ENCODE results near the gene ZNF83.

Gene ZNF83

DNA sequence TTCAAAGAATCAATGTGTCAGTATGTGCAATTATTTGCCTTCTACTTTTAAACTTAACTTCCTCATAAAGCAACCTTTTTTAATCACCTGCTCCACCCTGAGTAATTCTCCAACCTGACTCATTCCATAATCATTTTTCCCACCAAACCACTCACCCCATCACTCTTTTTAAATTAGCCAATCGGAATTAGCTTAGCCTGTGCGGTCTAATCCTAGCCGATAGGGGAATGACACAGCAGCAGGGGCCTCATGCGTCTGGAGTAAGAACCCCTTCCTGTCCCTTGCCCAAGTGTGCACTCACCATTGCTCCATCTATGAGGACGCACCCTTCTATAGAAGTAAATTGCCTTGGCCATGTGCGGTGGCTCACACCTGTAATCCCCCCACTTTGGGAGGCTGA is 27.4 kb upstream of the ZNF83 start:
- H3K27me3 ChIP-seq (ENCODE audit: insufficient read depth, low read length): no peaks in the 10 kb centered on the region
- peaks cover 6% of the 10 kb centered on the region; the same call in 1 of the 2 replicates for H3K36me3 ChIP-seq (ENCODE audit: insufficient read depth, low read length)
- H3K4me1 ChIP-seq (ENCODE audit: control insufficient read depth, insufficient read depth, low read length, unreplicated experiment): peaks cover 4% of the 10 kb centered on the region
- no peak overlapping the region for H3K4me3 ChIP-seq (ENCODE audit: low read depth, low read length)
- H2AFZ ChIP-seq (ENCODE audit: low read length, unreplicated experiment): no peak overlapping the region
- peaks cover 7% of the 10 kb centered on the region for H3K79me2 ChIP-seq (ENCODE audit: control insufficient read depth, insufficient read depth, low read length, unreplicated experiment)
- H3K27ac ChIP-seq (ENCODE audit: low read depth, low read length): no peak overlapping the region

DNA sequence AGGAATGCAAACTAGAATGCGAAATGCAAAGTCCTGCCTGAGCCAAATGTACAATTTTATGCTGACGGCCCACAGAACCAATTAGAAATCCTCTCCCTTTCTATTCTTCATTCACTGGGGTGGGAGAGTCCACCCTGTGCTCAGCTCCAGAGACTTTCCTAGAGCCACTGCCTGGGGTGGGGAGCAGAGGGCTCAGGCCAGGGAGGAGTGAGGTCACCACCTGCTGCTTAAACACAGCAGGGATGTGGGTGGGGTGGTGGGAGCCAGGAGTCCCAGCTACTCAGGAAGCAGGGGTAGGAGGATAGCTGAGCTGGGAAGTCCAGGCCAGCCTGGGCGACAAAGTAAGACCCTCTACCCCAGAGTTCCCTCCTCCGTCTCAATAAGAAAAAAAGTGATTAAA is 26.9 kb upstream of the ZNF83 start:
- H3K36me3 ChIP-seq (ENCODE audit: insufficient read depth, low read length): peaks cover 6% of the 10 kb centered on the region; the same call in 1 of the 2 replicates
- peaks cover 4% of the 10 kb centered on the region for H3K4me1 ChIP-seq (ENCODE audit: control insufficient read depth, insufficient read depth, low read length, unreplicated experiment)
- H3K4me3 ChIP-seq (ENCODE audit: low read depth, low read length): no peak overlapping the region

GRCh38 chr19:52664461-52664860 is 26.3 kb upstream of the ZNF83 start:
- peaks cover 7% of the 10 kb centered on the region for H3K79me2 ChIP-seq (ENCODE audit: control insufficient read depth, insufficient read depth, low read length, unreplicated experiment)

More for the DNA sequence above, 26.9 kb upstream of the ZNF83 start:
- Histone ChIP-seq H3K27ac (ENCODE audit: low read depth, low read length) (no peak overlapping the region), H2AFZ (ENCODE audit: low read length, unreplicated experiment) (no peak overlapping the region), H3K79me2 (ENCODE audit: control insufficient read depth, insufficient read depth, low read length, unreplicated experiment) (peaks cover 7% of the 10 kb centered on the region), H3K27me3 (ENCODE audit: insufficient read depth, low read length) (no peaks in the 10 kb centered on the region)

DNA sequence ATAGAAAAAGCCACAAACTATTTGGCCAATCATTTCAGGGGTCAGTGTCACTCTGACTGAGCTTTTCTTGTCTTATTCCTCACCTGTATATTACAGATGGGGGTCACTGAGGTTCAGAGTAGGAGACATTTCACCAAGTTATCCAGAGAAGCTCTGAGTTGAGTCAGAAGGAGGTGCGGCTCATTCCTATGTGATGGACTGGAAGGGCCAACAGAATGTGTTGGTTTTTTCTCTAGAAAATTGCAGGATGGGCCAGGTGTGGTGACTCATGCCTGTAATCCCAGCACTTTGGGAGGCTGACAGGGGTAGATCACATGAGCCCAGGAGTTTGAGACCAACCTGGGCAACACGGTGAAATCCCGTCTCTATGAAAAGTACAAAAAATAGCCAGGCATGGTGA is 24.5 kb upstream of the ZNF83 start:
- H3K4me3 ChIP-seq (ENCODE audit: low read depth, low read length): no peak overlapping the region
- H3K79me2 ChIP-seq (ENCODE audit: control insufficient read depth, insufficient read depth, low read length, unreplicated experiment): peaks cover 7% of the 10 kb centered on the region
- H3K27ac ChIP-seq (ENCODE audit: low read depth, low read length): no peak overlapping the region
- H3K4me1 ChIP-seq (ENCODE audit: control insufficient read depth, insufficient read depth, low read length, unreplicated experiment): peaks cover 4% of the 10 kb centered on the region
- H3K27me3 ChIP-seq (ENCODE audit: insufficient read depth, low read length): no peaks in the 10 kb centered on the region
- H2AFZ ChIP-seq (ENCODE audit: low read length, unreplicated experiment): no peak overlapping the region
- peaks cover 14% of the 10 kb centered on the region for H3K36me3 ChIP-seq (ENCODE audit: insufficient read depth, low read length)

More at GRCh38 chr19:52664461-52664860, 26.3 kb upstream of the ZNF83 start:
- Histone ChIP-seq H3K4me3 (ENCODE audit: low read depth, low read length) (no peak overlapping the region), H3K27ac (ENCODE audit: low read depth, low read length) (no peak overlapping the region), H3K27me3 (ENCODE audit: insufficient read depth, low read length) (no peaks in the 10 kb centered on the region), H2AFZ (ENCODE audit: low read length, unreplicated experiment) (no peak overlapping the region), H3K4me1 (ENCODE audit: control insufficient read depth, insufficient read depth, low read length, unreplicated experiment) (peaks cover 4% of the 10 kb centered on the region), H3K36me3 (ENCODE audit: insufficient read depth, low read length) (peaks cover 6% of the 10 kb centered on the region; the same call in 1 of the 2 replicates)

DNA sequence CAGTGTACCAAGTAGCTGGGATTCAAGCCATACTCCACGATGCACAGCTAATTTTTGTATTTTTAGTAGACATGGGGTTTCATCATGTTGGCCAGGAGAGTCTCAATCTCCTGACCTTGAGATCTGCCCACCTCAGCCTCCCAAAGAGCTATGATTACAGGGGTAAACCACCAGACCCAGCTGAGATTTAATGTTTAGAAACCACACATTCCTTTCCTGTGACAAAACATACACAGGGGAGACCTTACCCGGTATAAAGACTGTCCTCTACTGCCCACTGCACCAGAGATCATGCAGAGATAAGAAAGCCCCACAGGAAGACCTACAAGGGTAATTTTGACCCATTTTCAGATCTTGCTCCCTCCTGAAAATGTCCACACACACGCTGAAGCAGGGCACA is 22.8 kb upstream of the ZNF83 start:
- H3K79me2 ChIP-seq (ENCODE audit: control insufficient read depth, insufficient read depth, low read length, unreplicated experiment): peaks cover 4% of the 10 kb centered on the region
- H3K27ac ChIP-seq (ENCODE audit: low read depth, low read length): no peak overlapping the region
- H2AFZ ChIP-seq (ENCODE audit: low read length, unreplicated experiment): no peak overlapping the region
- no peak overlapping the region for H3K4me3 ChIP-seq (ENCODE audit: low read depth, low read length)
- H3K27me3 ChIP-seq (ENCODE audit: insufficient read depth, low read length): no peaks in the 10 kb centered on the region
- peaks cover 4% of the 10 kb centered on the region for H3K4me1 ChIP-seq (ENCODE audit: control insufficient read depth, insufficient read depth, low read length, unreplicated experiment)
- H3K36me3 ChIP-seq (ENCODE audit: insufficient read depth, low read length): peaks cover 14% of the 10 kb centered on the region

DNA sequence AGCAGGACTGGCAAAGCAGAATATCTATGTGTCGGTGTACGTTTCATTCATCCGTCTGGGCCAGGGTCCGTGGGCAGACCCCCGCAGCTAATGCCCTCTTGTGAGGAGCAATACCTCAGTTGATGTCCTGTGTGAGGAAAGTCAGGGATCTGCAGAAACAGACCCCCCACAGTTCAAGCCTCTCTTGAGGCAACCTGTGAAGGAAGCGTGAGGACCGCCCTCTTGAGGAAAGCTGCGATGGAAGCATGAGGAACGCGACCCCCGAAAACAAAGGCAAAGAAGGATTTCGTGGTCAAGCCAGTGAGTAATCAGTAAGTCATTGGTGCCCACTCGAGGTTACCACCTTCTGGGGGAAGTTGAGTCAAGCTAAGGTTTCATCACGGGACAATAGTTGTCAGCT is 20.9 kb upstream of the ZNF83 start:
- H3K4me3 ChIP-seq (ENCODE audit: low read depth, low read length): no peak overlapping the region
- H3K36me3 ChIP-seq (ENCODE audit: insufficient read depth, low read length): peaks cover 19% of the 10 kb centered on the region
- H3K79me2 ChIP-seq (ENCODE audit: control insufficient read depth, insufficient read depth, low read length, unreplicated experiment): no peaks in the 10 kb centered on the region
- no peak overlapping the region for H2AFZ ChIP-seq (ENCODE audit: low read length, unreplicated experiment)
- peaks cover 4% of the 10 kb centered on the region for H3K4me1 ChIP-seq (ENCODE audit: control insufficient read depth, insufficient read depth, low read length, unreplicated experiment)
- H3K27me3 ChIP-seq (ENCODE audit: insufficient read depth, low read length): no peaks in the 10 kb centered on the region
- no peak overlapping the region for H3K27ac ChIP-seq (ENCODE audit: low read depth, low read length)

DNA sequence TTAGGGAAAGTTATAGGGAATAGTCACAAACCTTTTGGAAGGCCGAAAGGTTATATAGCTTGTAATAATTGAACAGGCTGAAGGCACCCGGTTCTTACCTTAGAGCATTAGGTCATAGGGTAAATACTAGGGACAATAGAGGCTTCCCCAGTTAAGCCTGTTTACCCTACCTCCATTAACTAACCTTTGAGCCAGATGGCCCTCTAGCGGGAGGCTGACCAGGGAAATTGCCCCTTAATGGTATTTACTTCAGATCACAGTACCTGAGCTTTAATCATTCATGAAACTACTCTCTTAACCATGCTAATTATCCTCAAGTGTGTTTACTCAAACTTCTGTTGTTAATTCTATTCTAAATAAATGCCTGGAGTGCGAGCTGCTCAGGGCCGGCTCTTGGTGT is 20.4 kb upstream of the ZNF83 start:
- Histone ChIP-seq H2AFZ (ENCODE audit: low read length, unreplicated experiment) (no peak overlapping the region), H3K79me2 (ENCODE audit: control insufficient read depth, insufficient read depth, low read length, unreplicated experiment) (no peaks in the 10 kb centered on the region), H3K27me3 (ENCODE audit: insufficient read depth, low read length) (no peaks in the 10 kb centered on the region), H3K4me1 (ENCODE audit: control insufficient read depth, insufficient read depth, low read length, unreplicated experiment) (peaks cover 4% of the 10 kb centered on the region), H3K4me3 (ENCODE audit: low read depth, low read length) (no peak overlapping the region), H3K36me3 (ENCODE audit: insufficient read depth, low read length) (peaks cover 24% of the 10 kb centered on the region), H3K27ac (ENCODE audit: low read depth, low read length) (no peak overlapping the region)

- H3K27ac ChIP-seq (ENCODE audit: low read depth, low read length): no peak overlapping the region
- no peak overlapping the region for H3K4me3 ChIP-seq (ENCODE audit: low read depth, low read length)
- no peaks in the 10 kb centered on the region for H3K79me2 ChIP-seq (ENCODE audit: control insufficient read depth, insufficient read depth, low read length, unreplicated experiment)
- no peaks in the 10 kb centered on the region for H3K27me3 ChIP-seq (ENCODE audit: insufficient read depth, low read length)
- H3K4me1 ChIP-seq (ENCODE audit: control insufficient read depth, insufficient read depth, low read length, unreplicated experiment): peaks cover 8% of the 10 kb centered on the region
- peaks cover 27% of the 10 kb centered on the region for H3K36me3 ChIP-seq (ENCODE audit: insufficient read depth, low read length)
- H2AFZ ChIP-seq (ENCODE audit: low read length, unreplicated experiment): no peak overlapping the region
These were observed 15.0 kb upstream of the ZNF83 start for GRCh38 chr19:52653161-52653560.

- Histone ChIP-seq H3K79me2 (ENCODE audit: control insufficient read depth, insufficient read depth, low read length, unreplicated experiment) (no peaks in the 10 kb centered on the region), H3K36me3 (ENCODE audit: insufficient read depth, low read length) (peaks cover 27% of the 10 kb centered on the region), H3K27ac (ENCODE audit: low read depth, low read length) (no peak overlapping the region), H3K4me1 (ENCODE audit: control insufficient read depth, insufficient read depth, low read length, unreplicated experiment) (peaks cover 8% of the 10 kb centered on the region), H3K27me3 (ENCODE audit: insufficient read depth, low read length) (no peaks in the 10 kb centered on the region), H3K4me3 (ENCODE audit: low read depth, low read length) (no peak overlapping the region), H2AFZ (ENCODE audit: low read length, unreplicated experiment) (no peak overlapping the region)
These were observed 13.8 kb upstream of the ZNF83 start for GRCh38 chr19:52651956-52652355.

DNA sequence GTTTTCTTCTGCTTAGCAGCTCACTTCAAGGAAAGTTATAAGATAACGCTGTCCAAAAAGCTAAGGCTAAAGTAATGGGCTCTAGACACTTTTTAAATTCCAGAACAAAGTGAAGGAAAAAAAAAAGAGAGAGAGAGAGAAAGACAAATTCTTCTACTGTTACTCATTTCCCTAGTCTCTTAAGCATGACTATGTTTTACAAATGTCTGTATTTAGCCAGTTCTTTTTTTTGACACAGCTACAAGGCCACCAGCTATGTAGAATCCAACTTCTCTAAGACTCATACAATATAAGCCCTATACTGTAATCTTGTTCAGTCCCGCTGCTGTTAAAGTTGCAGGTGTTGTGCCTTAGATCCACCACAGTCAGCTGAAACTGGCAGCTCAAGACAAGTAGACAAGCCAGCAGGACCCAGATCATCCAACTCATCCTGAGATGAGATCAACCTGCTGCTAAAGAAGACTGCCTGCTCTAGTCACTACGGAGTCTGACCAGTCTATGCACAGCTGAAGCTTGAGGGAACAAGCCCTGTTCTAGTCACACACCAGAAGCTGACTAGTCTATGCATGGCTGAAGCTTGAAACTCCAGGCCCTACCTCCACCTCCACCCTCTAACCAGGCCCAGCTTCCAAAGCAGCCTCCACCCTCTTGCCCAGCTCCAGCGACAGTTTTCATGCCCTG is 10.3 kb upstream of the ZNF83 start:
- H3K79me2 ChIP-seq (ENCODE audit: control insufficient read depth, insufficient read depth, low read length, unreplicated experiment): no peaks in the 10 kb centered on the region
- H3K27me3 ChIP-seq (ENCODE audit: insufficient read depth, low read length): no peaks in the 10 kb centered on the region
- H3K4me1 ChIP-seq (ENCODE audit: control insufficient read depth, insufficient read depth, low read length, unreplicated experiment): peaks cover 8% of the 10 kb centered on the region
- no peak overlapping the region for H3K4me3 ChIP-seq (ENCODE audit: low read depth, low read length)
- H3K27ac ChIP-seq (ENCODE audit: low read depth, low read length): peak overlapping the region; percentile 23; the same call in 1 of the 2 replicates
- peaks cover 17% of the 10 kb centered on the region for H3K36me3 ChIP-seq (ENCODE audit: insufficient read depth, low read length)
- no peak overlapping the region for H2AFZ ChIP-seq (ENCODE audit: low read length, unreplicated experiment)

- peaks cover 8% of the 10 kb centered on the region for H3K4me1 ChIP-seq (ENCODE audit: control insufficient read depth, insufficient read depth, low read length, unreplicated experiment)
- H3K36me3 ChIP-seq (ENCODE audit: insufficient read depth, low read length): peaks cover 5% of the 10 kb centered on the region; the same call in 1 of the 2 replicates
- no peak overlapping the region for H3K27ac ChIP-seq (ENCODE audit: low read depth, low read length)
These were observed 8.5 kb upstream of the ZNF83 start for GRCh38 chr19:52646571-52647217.

More at GRCh38 chr19:52646571-52647217, 8.5 kb upstream of the ZNF83 start:
- H3K4me3 ChIP-seq (ENCODE audit: low read depth, low read length): no peak overlapping the region
- no peaks in the 10 kb centered on the region for H3K79me2 ChIP-seq (ENCODE audit: control insufficient read depth, insufficient read depth, low read length, unreplicated experiment)
- H3K27me3 ChIP-seq (ENCODE audit: insufficient read depth, low read length): no peaks in the 10 kb centered on the region
- H2AFZ ChIP-seq (ENCODE audit: low read length, unreplicated experiment): no peak overlapping the region
